HL-60 (cell line): Measurements from ENCODE around the gene SYT6.

Experiments used
- DNase-seq, 2 experiments: peaks; one replicate each; pipeline ENCODE4 v3.0.0-alpha.2; 2010 to 2020; ENCODE audit warnings: low read depth in 1 of 2, low spot score in 1 of 2
- H3K27ac ChIP-seq: fragments of 250-450 bp; sonication (Bioruptor Pico); replicated peaks from 2 replicates; pipeline ENCODE4 v1.5.1; 2020; ENCODE audit warnings: mild to moderate bottlenecking, moderate library complexity
- H3K27me3 ChIP-seq: fragments of 250-450 bp; sonication (Bioruptor Pico); 2 replicates; pipeline ENCODE4 v1.5.1; 2021; ENCODE audit warnings: mild to moderate bottlenecking, moderate library complexity; ENCODE audit not compliant: insufficient read depth, poor library complexity, severe bottlenecking
- H3K4me3 ChIP-seq: replicated peaks from 2 replicates; pipeline ENCODE4 v1.5.1; 2011; ENCODE audit warnings: mild to moderate bottlenecking, control low read depth, low read length; ENCODE audit not compliant: insufficient read depth
- CTCF ChIP-seq: IDR thresholded peaks from one replicate; pipeline ENCODE4 v1.5.1; 2011; ENCODE audit warnings: low read length, control low read depth, inconsistent platforms; ENCODE audit not compliant: insufficient read depth
- GABPA ChIP-seq: IDR thresholded peaks from 2 replicates; pipeline ENCODE4 v1.6.1; 2012; ENCODE audit warnings: low read depth
- POLR2AphosphoS5 ChIP-seq: IDR thresholded peaks from 2 replicates; pipeline ENCODE4 v1.6.1; 2012; ENCODE audit warnings: low read depth
- REST ChIP-seq: IDR thresholded peaks from 2 replicates; pipeline ENCODE4 v1.6.1; 2012; ENCODE audit warnings: low read depth; ENCODE audit not compliant: insufficient replicate concordance
- SPI1 ChIP-seq: IDR thresholded peaks from 2 replicates; pipeline ENCODE4 v1.6.1; 2012; ENCODE audit warnings: low read depth, mild to moderate bottlenecking, borderline replicate concordance

The SYT6 gene

GRCh38 chr1:114114185-114115094 lies 39.2 kb downstream of the SYT6 start:
- TF ChIP-seq SPI1, result no peak
- Histone ChIP-seq H3K4me3 (no peak overlapping the region), H3K27ac (peak overlapping the region; percentile 59), H3K27me3 (no peaks in the 10 kb centered on the region)
- peak in 1 of 2 experiments; percentile 28 for DNase-seq

- TF ChIP-seq GABPA (no peak), SPI1 (peak; percentile 88), CTCF (no peak), REST (no peak), POLR2AphosphoS5 (peak; percentile 36; the same call in 1 of the 2 replicates)
- H3K27me3 ChIP-seq, result no peaks in the 10 kb centered on the region
- H3K4me3 ChIP-seq, result no peak overlapping the region
- peak overlapping the region; percentile 59 for H3K27ac ChIP-seq
- DNase-seq, result peak; percentile 80 to 82
These were observed 40.1 kb downstream of the SYT6 start for GRCh38 chr1:114113411-114114184.

- DNase-seq, result no peak
- Histone ChIP-seq H3K27me3 (no peaks in the 10 kb centered on the region), H3K4me3 (no peak overlapping the region), H3K27ac (no peak overlapping the region)
- no peak for TF ChIP-seq SPI1
- TF ChIP-seq POLR2AphosphoS5, result no peak
- TF ChIP-seq CTCF, result no peak
- TF ChIP-seq GABPA, result no peak
- no peak for TF ChIP-seq REST
These were observed 40.9 kb downstream of the SYT6 start for GRCh38 chr1:114112775-114113174.
